WI38 (cell line): ENCODE measurements around the gene OSBPL2.

ENCODE experiments used
- H3K4me3 ChIP-seq: 2 replicates; pipeline ENCODE4 v1.5.1; 2011; ENCODE audit warnings: low read depth, mild to moderate bottlenecking, control low read depth, low read length
- CTCF ChIP-seq: IDR thresholded peaks from 2 replicates; pipeline ENCODE4 v1.5.1; 2012; ENCODE audit warnings: low read depth, mild to moderate bottlenecking, control low read depth, low read length

Gene OSBPL2

GRCh38 chr20:62321521-62321948 lies 83.2 kb downstream of the OSBPL2 start:
- no peak overlapping the region for H3K4me3 ChIP-seq
- no peak for TF ChIP-seq CTCF

GRCh38 chr20:62321975-62322374 lies 83.7 kb downstream of the OSBPL2 start:
- TF ChIP-seq CTCF = no peak
- H3K4me3 ChIP-seq = no peak overlapping the region

GRCh38 chr20:62322492-62323041 lies 84.2 kb downstream of the OSBPL2 start:
- no peak overlapping the region for H3K4me3 ChIP-seq
- TF ChIP-seq CTCF = no peak

- no peak for TF ChIP-seq CTCF
- H3K4me3 ChIP-seq = no peak overlapping the region
Measured at GRCh38 chr20:62323146-62323979, 85.0 kb downstream of the OSBPL2 start.

- no peak for TF ChIP-seq CTCF
- no peak overlapping the region for H3K4me3 ChIP-seq
Measured at GRCh38 chr20:62323980-62324906, 85.9 kb downstream of the OSBPL2 start.

GRCh38 chr20:62325172-62325905 lies 87.0 kb downstream of the OSBPL2 start:
- H3K4me3 ChIP-seq = no peak overlapping the region
- no peak for TF ChIP-seq CTCF
